AML-193 (cell line): ENCODE measurements around the gene CTBP1.
"Not testable (repeated sequence)": the region's sequence is repeated elsewhere in the genome, so short reads cannot be mapped to it uniquely, and the experiment has no call there.

Experiments
- DNase-seq, 2 experiments: peaks; one replicate each; lab custom pipeline; 2025; lab: John Stamatoyannopoulos, UW

The CTBP1 gene

GRCh38 chr4:1237981-1238675, 10.8 kb downstream of the CTBP1 start:
- DNase-seq, result no peak

- DNase-seq, result not testable (repeated sequence)
These were observed 11.7 kb downstream of the CTBP1 start for GRCh38 chr4:1237261-1237660.

GRCh38 chr4:1236836-1237235, 12.1 kb downstream of the CTBP1 start:
- DNase-seq, result not testable (repeated sequence)

- DNase-seq, result no peak
These were observed 12.8 kb downstream of the CTBP1 start for GRCh38 chr4:1236103-1236641.

GRCh38 chr4:1235381-1236102, 13.4 kb downstream of the CTBP1 start:
- no peak for DNase-seq

- DNase-seq, result no peak
These were observed 14.1 kb downstream of the CTBP1 start for GRCh38 chr4:1234811-1235292.

GRCh38 chr4:1234309-1234695, 14.6 kb downstream of the CTBP1 start:
- DNase-seq, result no peak

GRCh38 chr4:1233641-1234308, 15.2 kb downstream of the CTBP1 start:
- DNase-seq, result no peak

GRCh38 chr4:1232661-1233621, 16.0 kb downstream of the CTBP1 start:
- DNase-seq, result no peak

GRCh38 chr4:1231637-1232360, 17.1 kb downstream of the CTBP1 start:
- no peak for DNase-seq

- DNase-seq, result no peak
These were observed 17.8 kb downstream of the CTBP1 start for GRCh38 chr4:1230971-1231636.

GRCh38 chr4:1230316-1230715, 18.6 kb downstream of the CTBP1 start:
- DNase-seq, result no peak

- DNase-seq, result no peak
These were observed 19.6 kb downstream of the CTBP1 start for GRCh38 chr4:1229117-1229849.

- DNase-seq, result no peak
These were observed 21.1 kb downstream of the CTBP1 start for GRCh38 chr4:1227816-1228215.

- DNase-seq, result no peak
These were observed 22.3 kb downstream of the CTBP1 start for GRCh38 chr4:1226598-1226997.

GRCh38 chr4:1226144-1226481, 22.8 kb downstream of the CTBP1 start:
- no peak for DNase-seq

- no peak for DNase-seq
These were observed 23.4 kb downstream of the CTBP1 start for GRCh38 chr4:1225272-1226143.
